ENCODE measurements around the gene SYT6.

Gene SYT6

GRCh38 chr1:114153261-114154145 is at the start of gene SYT6:
TSS of gene SYT6 (minus strand) at chr1:114153869. CDS start at chr1:114153772, 97 bp downstream.
- DNase-seq (ENCODE audit: low read depth in 3 of 3), result no peak

- DNase-seq (ENCODE audit: low read depth in 3 of 3), result no peak
These were observed 47.8 kb upstream of the SYT6 start for GRCh38 chr1:114201486-114201885.

DNA sequence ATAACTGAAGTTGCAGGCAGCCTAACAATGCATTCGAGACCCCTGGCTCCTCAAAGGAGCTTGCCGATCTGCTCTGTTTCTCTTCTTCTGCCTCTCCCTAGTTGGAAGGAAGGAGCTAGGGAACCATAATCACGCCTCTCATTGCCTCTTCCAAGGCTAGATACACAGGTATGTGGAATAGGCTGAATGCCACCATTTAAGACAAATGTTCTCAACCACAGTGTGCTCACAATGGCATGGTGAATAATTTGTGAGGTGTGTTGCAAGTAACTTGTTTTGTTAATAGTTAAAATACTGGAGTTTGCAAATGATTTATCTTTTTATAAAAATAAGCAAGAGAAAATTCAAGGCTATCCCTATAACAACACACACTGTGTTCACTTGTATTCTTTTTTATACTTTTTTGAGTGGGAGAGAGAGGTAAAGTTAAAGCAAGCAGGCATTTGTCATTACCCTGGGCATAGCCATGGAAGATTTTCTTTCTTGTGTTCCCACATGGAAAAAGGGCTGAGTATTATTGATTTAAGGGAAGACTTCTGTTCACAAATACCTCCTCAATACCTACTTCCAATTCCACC is 45.4 kb upstream of the SYT6 start:
- DNase-seq (ENCODE audit: low read depth in 3 of 3), result no peak

GRCh38 chr1:114196992-114197907 is 43.6 kb upstream of the SYT6 start:
- no peak for DNase-seq (ENCODE audit: low read depth in 3 of 3)

DNA sequence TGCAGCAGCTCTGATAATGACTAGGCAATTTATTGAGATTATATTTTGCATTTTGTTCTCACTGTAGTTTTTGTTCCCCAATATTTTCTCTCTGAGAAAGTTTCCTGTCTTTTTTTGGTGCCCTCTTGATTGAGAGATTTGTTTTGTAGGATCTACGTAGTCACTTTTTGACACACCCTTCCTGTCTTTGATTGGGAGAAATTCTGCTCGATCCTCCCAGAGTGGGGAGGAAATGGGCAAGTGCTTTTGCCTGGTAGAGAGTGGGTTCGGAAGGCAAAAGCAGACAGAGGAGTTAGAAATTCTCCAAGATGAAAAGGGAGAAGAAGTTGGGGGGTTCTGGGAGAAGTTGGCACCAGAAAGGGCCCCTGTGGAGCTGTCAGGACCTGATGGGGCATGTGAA is 42.1 kb upstream of the SYT6 start:
- DNase-seq (ENCODE audit: low read depth in 3 of 3), result no peak

DNA sequence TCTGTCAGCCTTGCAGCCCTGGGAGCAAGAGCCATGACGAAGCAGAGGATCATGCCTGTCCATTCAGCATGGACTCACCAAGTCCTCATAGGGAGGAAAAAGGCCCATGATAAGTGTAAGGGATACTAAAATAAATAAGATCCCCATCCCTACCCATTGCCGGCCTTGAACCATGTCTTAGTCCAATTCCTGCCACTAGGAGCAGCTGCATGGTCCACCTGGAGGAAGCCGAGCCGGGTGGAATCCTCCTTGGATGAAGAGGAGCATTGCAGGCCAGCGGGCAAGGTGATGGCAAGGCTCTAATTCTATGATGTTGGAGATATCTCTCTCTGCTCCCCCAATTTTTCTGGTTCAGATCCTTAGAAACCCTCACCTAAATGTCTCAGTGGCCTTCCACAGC is 38.7 kb upstream of the SYT6 start:
- DNase-seq (ENCODE audit: low read depth in 3 of 3), result no peak

- no peak for DNase-seq (ENCODE audit: low read depth in 3 of 3)
These were observed 35.7 kb upstream of the SYT6 start for GRCh38 chr1:114189398-114189797.

GRCh38 chr1:114181356-114181755 is 27.7 kb upstream of the SYT6 start:
- DNase-seq (ENCODE audit: low read depth in 3 of 3), result no peak

GRCh38 chr1:114180742-114181141 is 27.1 kb upstream of the SYT6 start:
- no peak for DNase-seq (ENCODE audit: low read depth in 3 of 3)

DNA sequence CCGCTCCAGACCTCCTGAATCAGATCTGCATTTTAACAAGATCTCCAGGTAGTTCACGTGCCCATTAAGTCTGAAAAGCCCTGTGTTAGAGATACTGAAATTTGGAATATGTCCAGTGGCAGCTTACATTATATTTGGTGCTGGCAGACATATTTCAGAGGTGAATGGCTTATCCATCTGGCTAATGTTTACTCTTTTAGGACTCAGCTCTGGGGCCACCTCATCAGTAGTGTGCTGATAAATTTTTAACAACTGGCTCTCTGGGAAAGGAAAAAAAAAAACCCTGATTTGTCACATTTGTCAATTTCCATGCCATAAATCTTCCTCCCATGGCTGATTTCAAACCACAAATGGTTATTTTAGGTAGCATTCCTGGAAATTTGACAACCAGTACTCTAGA is 25.3 kb upstream of the SYT6 start:
- DNase-seq (ENCODE audit: low read depth in 3 of 3), result no peak

- DNase-seq (ENCODE audit: low read depth in 3 of 3), result no peak
These were observed 23.6 kb upstream of the SYT6 start for GRCh38 chr1:114177282-114177681.

DNA sequence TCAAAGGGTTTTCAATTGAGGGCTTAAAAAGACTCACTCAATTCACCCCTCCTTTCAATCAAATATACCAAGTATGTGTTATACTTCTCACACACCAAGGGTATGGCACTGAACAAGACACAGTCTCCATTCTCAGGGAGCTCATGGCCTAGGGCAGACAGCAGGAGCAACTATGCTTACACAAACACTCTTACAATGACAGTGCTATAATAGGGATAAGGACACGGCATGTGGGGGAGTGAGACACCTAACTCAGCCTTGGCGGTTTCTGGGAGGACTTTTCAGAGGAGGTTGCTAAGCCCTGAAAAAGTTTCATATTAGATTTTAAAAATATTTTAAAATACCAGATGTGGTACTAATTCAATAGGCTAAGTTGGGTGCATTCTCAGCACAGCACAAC is 22.7 kb upstream of the SYT6 start:
- no peak for DNase-seq (ENCODE audit: low read depth in 3 of 3)

- no peak for DNase-seq (ENCODE audit: low read depth in 3 of 3)
These were observed 20.0 kb upstream of the SYT6 start for GRCh38 chr1:114173680-114174079.

DNA sequence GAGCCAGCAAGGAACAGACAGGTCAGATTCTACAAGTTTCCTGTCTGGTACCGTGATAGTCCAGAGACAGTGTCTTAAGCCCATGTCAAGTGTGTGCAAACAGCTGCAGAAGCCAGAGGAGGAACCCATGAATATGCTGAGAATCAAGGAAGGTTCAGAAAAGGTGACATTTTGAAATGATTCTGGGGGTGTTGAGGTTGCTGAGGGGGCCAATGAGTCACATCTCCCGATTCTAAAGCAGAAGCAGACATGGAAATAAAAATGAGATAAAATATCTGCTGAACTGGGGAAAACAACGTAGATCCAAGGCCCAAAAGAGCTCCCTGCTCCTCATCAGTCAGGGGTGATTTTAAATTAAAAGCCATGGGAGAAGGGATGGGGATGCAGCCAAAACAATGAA is 15.8 kb upstream of the SYT6 start:
- DNase-seq (ENCODE audit: low read depth in 3 of 3), result no peak

GRCh38 chr1:114167226-114167625 is 13.6 kb upstream of the SYT6 start:
- DNase-seq (ENCODE audit: low read depth in 3 of 3), result no peak

GRCh38 chr1:114164840-114165543 is 11.3 kb upstream of the SYT6 start:
- DNase-seq (ENCODE audit: low read depth in 3 of 3), result no peak

- no peak for DNase-seq (ENCODE audit: low read depth in 3 of 3)
These were observed 6.3 kb upstream of the SYT6 start for GRCh38 chr1:114159941-114160340.

DNA sequence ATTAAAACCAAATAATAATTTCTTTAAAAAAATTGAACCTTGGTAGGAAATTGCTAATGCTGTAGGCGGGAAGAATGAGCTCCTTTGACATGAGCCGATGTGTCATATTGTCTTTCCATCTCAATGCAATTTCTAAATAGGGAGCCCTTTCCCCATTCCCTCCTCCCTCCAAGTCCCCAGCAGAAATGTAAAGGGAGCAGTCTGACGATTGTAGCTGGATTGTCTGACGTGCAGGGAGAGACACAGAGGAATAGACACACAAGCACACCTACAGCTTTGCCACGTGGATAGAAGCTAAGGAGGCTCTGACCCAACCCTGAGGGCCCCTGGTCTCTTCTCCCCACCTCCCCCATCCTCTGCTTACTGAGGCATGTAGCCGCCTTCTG is 3.6 kb upstream of the SYT6 start:
- DNase-seq (ENCODE audit: low read depth in 3 of 3), result no peak

DNA sequence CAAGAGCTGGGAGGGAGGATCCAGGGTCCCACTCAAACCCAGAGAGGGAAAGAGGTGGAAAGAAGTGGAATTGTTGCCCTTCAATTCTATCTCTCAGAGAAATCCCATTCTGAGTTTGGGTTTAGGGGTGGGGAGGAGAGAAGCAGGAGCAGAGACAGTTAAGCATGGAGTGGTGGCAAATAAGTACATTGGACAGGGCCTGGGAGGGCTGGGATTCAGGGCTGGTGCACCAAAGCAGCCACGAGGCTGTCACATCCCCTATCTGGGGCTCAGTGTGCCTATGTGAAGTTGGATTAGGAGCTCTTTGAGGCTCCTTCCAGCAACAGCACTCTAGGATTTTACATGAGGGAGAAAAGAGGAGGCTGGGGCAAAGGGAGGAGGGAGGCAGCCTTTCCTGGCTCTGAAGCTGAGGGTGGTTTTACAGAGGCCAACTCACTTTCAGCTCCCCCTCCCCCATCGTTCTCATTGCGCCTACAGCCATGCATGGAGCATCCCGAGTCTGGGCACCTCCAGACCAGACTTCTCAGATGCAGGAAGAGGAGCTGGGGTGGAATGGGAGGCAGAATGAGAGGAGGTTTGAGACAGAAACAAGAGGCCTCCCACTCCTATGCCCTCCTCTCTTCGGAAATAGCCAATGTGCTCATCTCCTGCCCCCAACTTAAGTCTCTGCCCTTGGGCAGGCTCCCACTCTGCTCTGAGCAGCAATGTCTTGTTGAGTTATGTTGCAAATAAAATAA is 3.0 kb upstream of the SYT6 start:
- DNase-seq (ENCODE audit: low read depth in 3 of 3), result no peak

GRCh38 chr1:114155706-114156105 is 2.0 kb upstream of the SYT6 start:
- DNase-seq (ENCODE audit: low read depth in 3 of 3), result no peak

GRCh38 chr1:114154963-114155322 is 1.3 kb upstream of the SYT6 start:
- DNase-seq (ENCODE audit: low read depth in 3 of 3), result no peak
